GM18907 (cell line): ENCODE data around the gene LSAMP.

Experiments used
- ATAC-seq: cut with Tn5 transposase; IDR thresholded peaks from one replicate; pipeline ENCODE4 v1.9.1; 2021; ENCODE audit warnings: mild to moderate bottlenecking, moderate library complexity; ENCODE audit not compliant: unreplicated experiment

Gene LSAMP

DNA sequence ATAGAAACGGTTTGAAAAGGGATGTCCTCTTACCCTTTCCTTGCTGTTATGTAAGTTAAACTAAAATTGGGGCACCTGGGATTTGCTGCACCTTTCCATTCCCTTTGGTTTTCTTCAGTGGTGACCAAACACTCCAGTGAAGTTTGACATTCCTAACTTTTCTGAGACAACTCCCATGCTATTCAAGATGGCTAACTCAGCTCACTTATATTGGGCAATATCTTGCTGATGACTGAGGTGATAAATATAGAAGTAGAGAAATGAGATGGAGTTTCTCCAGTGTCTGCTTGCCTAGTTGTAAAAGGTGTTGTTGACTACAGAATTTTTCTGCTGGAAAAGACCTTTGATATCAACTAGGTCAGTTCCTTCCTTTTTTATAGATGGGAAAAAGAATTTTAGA is 530.2 kb downstream of the LSAMP start:
- no peak for ATAC-seq

DNA sequence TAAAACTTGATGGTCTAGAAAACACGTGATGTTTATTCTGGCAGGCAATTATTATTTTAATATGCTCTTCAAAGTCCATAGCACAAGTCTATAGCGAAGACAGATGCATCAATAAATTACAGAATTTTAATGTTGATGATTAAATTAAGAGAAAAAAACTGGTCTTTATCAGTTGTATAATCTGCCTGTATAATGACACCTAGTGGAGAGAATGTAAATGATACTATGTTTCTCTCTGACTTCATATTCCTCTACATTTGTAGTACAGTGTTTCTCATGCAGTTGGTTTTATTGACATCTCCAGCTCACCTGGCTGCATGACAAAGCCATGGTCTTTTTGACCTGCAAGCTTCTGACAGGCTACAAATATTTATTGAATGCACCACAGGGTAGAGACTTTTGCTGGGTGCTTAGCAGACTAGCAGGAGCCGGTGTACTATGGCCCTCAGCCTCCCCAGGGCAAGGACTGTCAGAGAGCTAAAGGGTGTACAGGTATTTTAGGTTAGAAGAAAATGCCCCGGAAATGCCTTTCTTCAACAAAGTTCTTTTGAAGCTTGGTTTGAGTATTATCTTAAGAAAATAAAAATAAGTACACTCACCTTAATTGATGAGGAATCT is 532.1 kb downstream of the LSAMP start:
- ATAC-seq = no peak

DNA sequence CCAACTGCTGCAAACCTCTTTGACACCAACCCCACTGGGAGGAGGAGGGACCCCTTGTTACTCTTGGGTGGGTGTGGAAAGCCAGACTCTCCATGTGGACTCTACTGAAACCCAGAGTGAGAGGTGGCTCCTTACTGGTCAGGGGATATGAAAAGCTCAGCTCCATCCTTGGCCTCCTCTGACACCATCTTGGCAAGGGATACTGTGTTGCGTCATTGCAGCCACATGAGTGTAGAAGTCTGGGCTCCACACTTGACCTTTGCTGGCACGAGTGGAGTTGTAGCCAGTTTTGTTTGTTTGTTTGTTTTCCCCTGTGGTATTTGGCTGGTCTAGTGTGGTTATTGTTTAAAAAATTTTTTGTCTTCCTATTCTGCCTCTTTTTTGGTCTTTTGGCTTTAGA is 532.9 kb downstream of the LSAMP start:
- no peak for ATAC-seq

DNA sequence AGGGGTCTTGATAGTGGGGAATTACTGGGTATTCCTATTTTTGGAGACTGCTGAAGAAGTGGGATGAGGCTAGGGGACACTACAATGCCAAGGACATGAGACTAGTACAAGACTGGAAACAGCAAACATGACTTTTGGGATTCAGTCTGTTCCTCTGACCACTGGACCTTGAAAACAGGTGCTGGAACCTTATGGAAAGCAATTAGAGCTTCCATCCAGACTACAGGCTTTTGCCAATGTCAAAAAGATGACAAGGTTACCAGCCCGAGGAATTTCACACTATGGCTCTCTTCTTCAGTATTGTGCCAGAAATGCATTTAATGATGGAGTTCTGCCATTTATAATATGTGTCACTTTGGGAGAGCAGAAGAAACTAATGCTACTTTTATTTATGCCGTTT is 539.4 kb downstream of the LSAMP start:
- ATAC-seq = no peak

DNA sequence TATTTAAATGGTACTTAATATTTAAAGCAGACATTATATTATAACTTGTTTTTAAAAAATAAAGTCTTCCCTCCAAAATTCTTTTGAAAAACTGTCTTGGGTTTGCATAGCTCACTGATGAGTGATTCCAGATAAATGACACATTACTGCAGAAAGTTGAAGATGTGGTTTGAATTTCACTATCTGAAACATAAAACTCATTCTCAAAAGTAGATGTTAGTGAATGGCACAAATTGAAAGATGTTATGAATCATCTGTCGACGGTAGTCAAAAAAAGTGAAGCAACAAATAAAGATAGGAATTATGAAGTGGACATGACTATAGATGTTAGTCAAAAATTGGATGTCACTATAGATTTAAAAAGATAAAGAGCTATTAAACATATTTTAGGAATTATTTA is 541.4 kb downstream of the LSAMP start:
- ATAC-seq = no peak

DNA sequence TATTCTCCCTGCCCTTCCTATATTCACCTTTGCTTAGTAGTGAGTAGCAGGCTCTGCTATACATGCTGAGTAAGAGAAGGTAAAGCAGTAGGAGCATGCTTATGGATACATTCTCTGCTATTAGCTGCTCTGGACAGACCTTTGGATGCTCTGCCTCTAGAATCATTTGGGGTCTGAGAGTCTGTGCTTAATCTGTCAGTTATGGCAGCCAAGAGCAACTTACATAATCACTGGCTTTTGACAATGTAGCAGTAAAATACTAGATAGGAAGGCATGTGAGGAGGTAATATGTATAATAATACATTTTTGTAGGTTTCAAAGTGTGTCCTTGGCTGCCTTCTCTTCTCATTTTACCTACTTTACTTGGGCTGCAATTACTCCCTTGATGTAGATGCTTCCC is 544.3 kb downstream of the LSAMP start:
- ATAC-seq = no peak

DNA sequence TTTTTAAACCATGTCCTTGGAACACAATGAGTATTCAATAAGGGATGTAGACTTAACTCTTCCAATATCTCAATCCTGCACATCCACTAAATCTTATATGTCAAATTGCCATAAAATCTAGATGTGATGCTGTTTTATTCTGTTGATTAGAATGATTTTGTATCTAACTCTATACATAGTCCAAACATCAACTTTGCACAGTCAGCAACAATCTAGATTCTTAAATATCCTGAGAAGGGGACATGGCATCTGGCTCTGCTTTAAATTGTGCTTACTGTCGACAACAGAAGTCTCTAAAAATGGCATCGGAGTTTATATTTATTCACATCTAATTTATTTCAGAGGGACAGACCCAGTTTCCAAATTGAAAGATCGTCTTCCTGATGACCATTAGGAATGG is 545.8 kb downstream of the LSAMP start:
- no peak for ATAC-seq

DNA sequence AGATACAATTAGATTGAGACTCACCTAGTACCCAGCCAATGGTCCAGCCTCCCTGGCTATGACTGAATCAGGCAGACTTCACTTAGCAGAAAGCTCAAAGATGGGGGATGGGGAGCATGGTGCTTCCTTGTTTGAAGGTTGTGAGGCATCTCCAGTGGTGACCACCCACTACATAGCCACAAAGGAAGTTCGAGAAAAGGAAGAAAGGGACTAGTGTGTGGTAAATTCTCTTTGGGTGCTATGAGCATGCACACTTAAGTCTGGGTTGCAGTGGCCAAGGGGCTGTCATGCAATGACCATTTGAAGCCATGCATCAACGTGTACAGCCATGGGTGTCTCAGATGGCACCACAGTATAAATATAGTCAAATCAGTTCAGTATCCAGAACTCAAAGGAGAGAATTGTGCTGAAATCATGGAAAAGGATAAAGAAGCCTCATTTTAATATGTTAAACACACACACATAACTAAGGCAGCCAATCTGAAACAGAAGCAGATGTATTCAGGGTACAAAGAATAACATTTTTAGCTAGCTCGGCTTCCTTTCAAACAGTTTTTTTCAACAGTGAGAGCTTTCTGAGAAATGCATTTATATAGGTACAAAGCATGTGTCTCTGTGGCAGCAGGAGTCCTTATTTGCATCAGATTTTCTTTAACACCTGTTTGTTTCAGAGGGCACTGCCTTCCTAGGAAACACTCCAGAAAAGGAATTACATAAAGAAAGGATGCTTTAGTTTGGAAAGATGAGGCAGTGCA is 546.5 kb downstream of the LSAMP start:
- no peak for ATAC-seq

DNA sequence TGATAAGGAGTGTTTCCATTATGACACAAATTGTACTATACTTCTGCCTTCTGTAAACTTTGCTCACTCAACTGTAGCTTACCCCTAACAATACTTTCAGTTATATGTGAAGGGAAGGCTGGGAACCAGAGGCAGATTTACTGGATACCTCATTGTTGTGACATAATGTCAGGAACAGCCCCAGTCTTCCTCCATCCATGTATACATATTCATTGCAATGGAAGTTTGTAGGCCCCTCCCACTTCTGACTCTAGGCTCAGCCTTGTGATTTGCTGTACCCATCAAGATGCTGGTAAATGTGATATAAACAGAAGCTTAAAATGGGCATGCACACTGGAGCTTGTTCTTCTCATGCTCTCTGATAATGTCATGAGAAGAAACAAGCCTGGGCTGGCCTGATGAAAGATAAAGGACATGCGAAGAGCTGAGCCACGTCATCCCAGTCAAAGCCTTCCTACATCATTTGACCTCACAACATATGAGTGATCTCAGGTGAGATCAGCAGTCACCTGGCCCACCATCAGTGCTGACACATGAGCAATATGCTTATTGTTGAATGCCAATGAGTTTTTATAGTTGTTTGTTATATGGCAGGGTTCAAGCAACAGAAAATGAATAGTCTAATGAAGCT is 554.2 kb downstream of the LSAMP start:
- no peak for ATAC-seq

DNA sequence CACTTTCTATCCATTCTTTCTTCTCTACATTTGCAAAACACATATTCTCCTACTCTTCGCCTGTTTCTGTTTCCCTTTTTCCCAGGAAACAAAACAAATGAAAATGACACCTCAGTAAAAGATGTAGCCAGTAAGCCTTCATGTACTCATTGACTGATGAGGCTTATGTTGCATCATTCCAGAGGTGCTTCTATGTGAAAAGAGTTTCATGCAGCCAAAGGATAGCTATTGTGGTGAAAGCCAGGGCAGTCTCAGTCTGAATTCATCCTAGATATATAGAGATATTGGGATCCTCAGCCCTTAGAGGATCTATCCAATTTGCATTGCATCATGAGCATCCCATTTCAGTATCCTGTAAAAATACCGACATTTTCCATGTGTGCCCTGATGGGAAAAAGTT is 554.7 kb downstream of the LSAMP start:
- no peak for ATAC-seq

DNA sequence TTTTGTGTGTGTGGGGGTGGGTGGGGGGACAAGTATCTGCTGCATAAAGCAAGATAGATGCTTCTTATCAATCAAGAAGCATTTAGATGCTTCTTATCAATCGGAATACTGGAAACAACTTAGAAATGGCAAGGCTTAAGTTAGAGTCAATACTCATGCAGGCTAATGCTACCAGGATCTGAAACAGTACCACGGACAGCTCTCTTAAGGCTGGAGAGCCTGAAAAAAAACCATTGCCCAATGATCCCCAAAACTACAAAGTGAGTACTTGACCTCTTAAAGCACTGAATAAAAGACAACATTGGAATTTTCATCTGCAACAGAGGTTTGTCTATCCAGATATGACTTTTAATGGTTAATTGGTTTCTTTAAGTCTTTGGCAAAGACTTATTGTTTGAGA is 559.7 kb downstream of the LSAMP start:
- ATAC-seq = no peak

DNA sequence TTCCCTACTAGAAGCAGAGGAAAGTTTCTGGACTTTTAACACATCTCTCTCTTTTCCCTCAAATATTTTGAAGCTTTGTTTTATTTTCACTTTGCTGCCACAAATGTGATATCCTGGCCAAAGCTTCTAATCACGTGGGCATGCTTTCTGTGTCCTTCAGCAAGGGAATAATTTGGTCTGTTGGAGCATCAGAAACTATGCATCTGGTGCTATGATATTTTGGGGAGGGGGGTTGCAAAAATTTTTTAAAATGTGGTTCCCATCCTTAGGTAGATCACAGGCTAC is 567.7 kb downstream of the LSAMP start:
- no peak for ATAC-seq

DNA sequence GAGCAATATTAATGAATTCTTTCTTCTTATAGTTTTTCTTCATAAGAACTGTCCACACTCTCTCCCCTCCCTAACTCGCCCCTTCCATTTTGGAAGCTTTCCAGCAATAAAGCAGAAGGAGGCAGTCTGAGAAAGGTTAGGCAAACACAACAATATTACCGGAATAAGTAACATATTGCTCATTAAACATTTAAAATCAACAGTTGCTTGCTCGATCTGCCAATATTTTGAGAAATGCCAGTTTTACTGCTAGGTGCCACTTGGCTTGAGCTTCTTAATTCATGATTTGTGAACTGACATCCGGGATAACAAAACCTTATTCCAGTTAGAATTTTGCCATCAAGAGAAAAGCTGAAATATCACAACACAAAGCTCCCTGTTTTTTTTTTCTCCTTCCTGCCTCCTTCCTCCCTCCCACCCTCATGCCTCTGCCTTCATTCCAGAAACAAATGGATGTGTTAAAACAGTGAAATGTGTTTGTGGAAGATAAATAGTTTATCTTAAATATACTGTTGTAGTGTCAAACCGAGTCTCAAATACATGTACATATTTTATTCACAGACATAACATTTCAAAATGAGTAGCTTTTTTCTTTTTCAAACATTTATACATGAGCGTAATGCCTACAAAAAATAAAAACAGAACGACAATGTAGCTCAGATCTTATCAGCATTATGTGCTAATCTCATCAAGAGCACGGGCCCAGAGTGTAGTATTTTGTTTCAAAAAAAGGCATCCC is 568.2 kb downstream of the LSAMP start:
- ATAC-seq = no peak

DNA sequence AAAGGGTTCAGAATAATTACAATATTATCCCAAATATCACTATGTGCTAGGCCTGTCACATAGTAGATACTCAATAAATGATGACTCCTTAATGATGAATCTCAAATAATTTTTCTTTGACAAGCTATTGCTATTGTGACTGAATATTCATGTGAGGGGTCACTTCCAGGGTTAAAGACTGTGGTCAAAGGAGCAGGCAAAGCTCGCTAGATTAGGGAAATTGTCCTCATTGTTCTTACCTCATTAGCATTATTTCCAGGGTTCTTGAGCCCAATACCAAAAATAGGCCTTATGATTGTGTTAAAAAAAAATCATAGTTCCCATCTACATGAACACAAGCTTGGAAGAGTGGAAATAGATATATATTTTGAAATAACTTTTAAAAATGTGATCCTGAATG is 569.8 kb downstream of the LSAMP start:
- no peak for ATAC-seq

DNA sequence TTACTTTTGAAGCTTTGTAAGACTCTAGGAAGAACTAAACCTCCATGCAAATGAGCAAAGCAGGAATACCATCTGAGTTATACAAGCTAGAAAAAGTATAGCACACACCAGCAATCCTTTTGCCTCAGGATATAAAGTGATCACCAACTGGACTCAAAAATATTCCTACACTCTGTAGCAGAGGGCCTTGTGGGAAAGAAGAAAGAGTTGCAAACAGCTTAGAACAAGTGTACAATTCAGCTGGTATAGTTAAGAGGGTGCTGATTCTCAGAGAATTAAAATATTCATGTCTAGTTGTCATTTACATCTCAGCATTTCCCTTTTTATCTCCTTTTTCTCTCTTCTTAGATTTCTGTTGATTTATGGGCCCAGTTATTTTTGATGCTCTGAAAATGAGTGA is 573.6 kb downstream of the LSAMP start:
- no peak for ATAC-seq

DNA sequence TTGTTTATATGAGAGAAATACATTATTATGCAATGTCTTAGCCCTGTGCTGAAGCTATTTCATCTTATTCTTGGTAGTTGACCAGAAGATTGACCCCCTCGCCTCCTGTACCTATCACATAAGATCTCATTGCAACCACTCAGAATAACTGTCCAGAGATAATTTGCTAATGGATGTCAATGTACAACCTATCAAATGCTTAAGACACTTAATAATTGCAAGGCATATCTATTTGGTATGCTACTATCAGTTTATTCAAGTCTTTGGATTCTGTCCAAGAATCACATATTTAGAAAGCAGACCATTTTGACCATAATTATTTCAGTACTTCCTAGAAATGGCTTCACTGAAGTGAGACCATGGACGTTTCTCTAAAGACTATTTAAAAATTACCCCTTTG is 580.4 kb downstream of the LSAMP start:
- no peak for ATAC-seq

DNA sequence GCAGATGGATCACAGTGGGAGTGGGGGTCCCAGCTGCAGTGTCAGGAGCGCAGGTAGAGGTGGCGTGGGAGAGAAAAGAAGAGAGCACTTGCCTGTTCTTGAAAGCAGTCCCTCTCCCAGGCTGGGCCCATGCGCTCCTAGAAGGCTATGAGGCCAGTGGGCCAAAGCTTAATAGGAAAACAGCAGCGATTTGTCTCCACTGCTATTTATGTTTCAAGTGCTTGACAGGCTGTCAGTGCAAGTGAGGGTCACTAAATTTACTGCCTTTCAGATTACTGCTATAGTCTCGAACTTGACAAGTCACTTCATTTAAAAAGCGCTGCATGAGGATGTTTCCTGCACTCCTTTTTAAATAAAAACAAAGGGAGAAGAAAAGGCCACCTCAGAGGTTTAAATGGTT is 582.4 kb downstream of the LSAMP start:
- no peak for ATAC-seq

DNA sequence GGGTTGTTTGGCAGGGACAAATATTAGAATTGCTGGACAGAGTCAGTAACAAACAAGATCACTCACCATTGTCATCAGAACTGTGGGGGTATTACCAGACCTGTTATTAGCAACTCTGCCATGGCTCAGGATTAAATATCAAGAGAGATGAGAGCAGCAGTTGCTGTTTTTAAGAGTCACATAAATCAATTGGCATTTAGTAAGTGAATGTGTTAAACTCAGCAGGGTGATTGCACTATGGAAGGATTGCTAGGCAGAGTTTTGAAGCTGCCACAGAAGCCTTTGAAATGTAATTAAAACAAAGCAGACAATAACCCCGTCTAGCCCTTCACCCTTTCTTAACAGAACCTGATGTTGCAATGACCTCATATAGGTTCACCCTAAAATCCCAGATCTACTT is 583.2 kb downstream of the LSAMP start:
- ATAC-seq = no peak

DNA sequence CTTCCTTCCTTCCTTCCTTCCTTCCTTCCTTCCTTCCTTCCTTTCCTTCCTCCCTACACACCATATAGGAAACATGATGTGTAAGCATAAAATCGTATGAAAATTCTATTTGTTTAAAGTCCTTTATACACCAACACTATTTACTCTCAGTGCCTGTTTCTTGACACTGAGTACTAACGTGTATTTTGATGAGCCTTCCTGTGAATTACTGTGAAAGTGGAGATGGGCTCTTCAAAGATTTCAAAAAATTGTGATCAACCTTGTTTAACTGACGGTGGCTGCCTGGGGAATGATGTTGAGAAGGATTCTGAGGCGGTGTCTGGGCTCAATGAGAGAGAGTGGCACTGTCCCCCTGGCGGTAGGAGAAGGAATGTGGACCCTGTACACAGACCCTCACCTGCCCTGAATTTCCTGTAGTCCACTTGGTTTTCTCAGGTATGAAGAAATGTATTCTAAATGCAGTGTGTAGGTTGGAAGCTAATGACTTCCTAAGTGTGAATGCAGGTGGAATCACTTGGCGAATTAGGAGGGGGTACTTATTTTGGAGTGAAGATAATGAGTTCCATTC is 584.0 kb downstream of the LSAMP start:
- no peak for ATAC-seq

DNA sequence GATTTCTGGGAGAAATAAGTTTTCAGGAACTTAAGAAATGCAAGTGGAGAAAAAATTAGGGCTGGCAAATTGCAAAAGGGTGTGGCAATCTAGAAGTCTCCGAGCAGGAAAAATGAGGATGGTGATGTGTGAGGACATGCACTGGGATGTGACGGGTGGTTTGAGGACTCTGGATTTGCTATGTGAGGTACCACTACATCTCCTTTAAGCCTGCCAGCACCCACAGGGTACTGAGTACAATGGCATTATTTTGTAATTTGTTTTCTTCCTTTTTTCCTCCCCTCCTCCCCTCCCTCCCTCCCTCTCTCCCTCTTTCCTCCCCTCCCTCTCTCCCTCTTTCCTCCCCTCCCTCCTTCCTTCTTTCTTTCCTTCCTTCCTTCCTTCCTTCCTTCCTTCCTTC is 584.5 kb downstream of the LSAMP start:
- ATAC-seq = no peak

DNA sequence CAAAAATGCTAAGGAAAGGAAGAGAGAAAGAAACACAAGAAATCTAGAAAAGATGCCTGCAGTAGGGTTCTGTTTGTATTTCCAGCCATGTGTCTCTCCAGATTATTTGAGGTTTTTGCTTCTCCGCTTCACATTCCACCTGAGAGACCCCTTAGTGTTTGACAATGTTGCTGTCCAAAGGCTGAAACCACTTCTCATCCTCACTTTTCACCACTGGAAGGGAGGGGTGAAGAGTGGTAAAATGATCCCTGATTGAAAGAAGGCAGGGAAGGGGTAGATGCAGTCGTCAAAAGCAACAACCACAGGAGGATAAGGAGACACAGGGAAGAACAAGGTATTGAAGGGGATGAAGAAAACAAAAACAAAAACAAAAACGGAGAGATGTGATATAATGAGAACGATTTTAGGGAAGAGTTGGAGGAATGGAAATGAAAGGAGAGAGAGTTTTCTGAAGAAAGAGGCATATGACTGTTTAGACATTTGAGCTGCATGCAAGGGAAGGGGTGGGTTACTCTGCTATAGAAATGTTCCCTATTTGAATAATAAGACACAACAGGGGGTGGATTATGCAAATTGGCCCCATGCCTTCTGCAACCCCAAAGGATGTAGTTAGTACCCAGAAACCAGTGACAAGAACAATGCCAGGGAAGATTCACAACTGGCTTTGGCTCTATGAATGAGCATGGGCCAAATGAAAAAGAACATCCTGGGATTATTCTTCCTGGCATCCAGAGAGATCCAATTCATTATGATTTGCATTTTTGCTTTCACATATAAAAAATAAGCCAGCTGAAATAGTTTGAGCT is 586.1 kb downstream of the LSAMP start:
- no peak for ATAC-seq
